Mucosa of rectum (tissue), 2 donors: Measurements from ENCODE around the gene IL1RL1.

Source experiments
- H3K27ac ChIP-seq, 2 donors: one replicate each; pipeline ENCODE4 v1.7.0; 2013; ENCODE audit warnings: inconsistent platforms in 2 of 2, low read depth in 2 of 2, low read length in 2 of 2
- H3K27me3 ChIP-seq, 2 donors: one replicate each; pipeline ENCODE4 v1.7.0; 2013; ENCODE audit warnings: low read length in 2 of 2; ENCODE audit not compliant: control insufficient read depth in 2 of 2, insufficient read depth in 2 of 2
- H3K36me3 ChIP-seq, 2 donors: one replicate each; pipeline ENCODE4 v1.7.0; 2013; ENCODE audit warnings: low read length in 2 of 2; ENCODE audit not compliant: control insufficient read depth in 2 of 2, insufficient read depth in 2 of 2
- H3K4me1 ChIP-seq, 2 donors: one replicate each; pipeline ENCODE4 v1.7.0; 2013; ENCODE audit warnings: low read length in 2 of 2, mild to moderate bottlenecking in 1 of 2; ENCODE audit not compliant: control insufficient read depth in 2 of 2, insufficient read depth in 2 of 2
- H3K4me3 ChIP-seq, 2 donors: one replicate each; pipeline ENCODE4 v1.7.0; 2013; ENCODE audit warnings: low read length in 2 of 2
- H3K9ac ChIP-seq, 2 donors: one replicate each; pipeline ENCODE4 v1.7.0; 2013; ENCODE audit warnings: low read length in 2 of 2, low read depth in 1 of 2, mild to moderate bottlenecking in 1 of 2
- H3K9me3 ChIP-seq, 2 donors: one replicate each; pipeline ENCODE4 v1.7.0; 2013; ENCODE audit warnings: low read length in 2 of 2; ENCODE audit not compliant: control insufficient read depth in 2 of 2
- donor health status: healthy.
- donor health status: Normal muscosa, but diverticular disease.

IL1RL1 gene

DNA sequence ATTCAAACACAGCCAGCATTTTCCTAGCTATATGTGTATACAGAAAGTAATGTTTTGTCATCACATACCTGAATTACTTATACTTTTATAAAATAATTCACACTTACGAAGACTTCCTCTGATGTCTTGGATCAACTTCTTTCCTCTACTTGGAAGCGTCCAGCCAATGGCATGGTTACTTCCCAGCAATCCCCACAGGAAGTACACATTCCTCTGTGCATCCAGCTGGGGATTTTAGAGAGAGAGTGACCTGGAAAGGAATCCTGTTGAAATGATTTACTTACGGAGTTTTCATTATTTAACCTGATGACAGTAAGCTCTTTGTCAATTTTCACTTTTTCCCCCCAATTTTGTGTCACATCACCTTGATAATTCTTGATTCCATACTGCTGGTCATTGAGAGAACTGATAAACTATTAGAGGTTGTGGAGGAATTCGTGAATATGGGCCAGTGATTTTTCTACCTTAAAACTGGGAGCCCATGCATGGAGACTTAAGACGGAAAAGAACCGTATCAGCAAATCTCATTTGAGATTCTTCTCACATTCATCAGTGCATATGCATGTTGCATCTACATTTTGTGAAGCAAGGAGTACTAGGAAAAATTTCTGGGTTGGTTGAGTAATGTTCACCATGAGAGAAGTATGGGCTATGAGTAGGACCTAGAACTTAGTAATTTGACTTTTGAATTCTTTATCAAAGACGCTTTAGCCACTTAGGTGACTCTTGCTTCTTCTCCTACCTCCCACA is 35.2 kb downstream of the IL1RL1 start:
- no peak overlapping the region for H3K27ac ChIP-seq
- H3K9ac ChIP-seq = no peak overlapping the region
- H3K4me1 ChIP-seq = no peaks in the 10 kb centered on the region
- H3K27me3 ChIP-seq = peaks cover 0 to 7% of the 10 kb centered on the region in 2 donors
- no peak overlapping the region for H3K4me3 ChIP-seq
- no peaks in the 10 kb centered on the region for H3K9me3 ChIP-seq
- no peaks in the 10 kb centered on the region for H3K36me3 ChIP-seq

DNA sequence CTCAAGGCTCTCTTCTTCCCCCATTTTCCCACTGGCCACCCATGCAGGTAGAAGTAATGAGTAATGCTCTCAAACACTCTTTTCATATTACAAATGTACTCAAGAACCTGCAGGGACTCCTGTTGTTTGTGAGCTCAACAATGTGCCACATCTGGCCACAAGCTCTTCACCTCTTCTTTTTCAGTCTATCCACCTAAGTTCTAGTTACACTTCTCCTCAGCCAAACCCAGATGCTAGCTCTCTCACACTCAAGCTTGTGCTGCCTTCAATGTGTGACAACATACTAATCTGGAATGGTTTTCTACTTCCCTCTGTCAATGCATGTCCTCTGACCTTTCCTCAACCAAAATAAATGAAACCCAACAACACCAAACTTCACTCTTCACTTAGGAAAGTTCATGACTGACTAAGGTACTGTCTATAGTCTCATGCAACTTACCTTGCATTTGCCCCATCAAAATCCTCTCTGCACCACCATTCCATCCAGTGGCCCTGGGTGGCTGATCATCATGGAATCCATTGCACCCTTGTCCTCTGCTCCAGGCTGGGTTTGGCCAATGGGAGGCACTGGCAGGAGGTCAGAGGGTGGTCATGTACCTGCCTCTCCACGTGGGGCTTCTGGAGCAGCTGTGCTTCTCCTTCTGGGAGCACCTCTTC is 38.9 kb downstream of the IL1RL1 start:
- Histone ChIP-seq H3K36me3 (no peaks in the 10 kb centered on the region), H3K9ac (no peak overlapping the region), H3K9me3 (no peaks in the 10 kb centered on the region), H3K4me1 (peaks cover 0 to under 1% of the 10 kb centered on the region in 2 donors), H3K27me3 (peaks cover 0 to 4% of the 10 kb centered on the region in 2 donors), H3K4me3 (no peak overlapping the region), H3K27ac (no peak overlapping the region)

DNA sequence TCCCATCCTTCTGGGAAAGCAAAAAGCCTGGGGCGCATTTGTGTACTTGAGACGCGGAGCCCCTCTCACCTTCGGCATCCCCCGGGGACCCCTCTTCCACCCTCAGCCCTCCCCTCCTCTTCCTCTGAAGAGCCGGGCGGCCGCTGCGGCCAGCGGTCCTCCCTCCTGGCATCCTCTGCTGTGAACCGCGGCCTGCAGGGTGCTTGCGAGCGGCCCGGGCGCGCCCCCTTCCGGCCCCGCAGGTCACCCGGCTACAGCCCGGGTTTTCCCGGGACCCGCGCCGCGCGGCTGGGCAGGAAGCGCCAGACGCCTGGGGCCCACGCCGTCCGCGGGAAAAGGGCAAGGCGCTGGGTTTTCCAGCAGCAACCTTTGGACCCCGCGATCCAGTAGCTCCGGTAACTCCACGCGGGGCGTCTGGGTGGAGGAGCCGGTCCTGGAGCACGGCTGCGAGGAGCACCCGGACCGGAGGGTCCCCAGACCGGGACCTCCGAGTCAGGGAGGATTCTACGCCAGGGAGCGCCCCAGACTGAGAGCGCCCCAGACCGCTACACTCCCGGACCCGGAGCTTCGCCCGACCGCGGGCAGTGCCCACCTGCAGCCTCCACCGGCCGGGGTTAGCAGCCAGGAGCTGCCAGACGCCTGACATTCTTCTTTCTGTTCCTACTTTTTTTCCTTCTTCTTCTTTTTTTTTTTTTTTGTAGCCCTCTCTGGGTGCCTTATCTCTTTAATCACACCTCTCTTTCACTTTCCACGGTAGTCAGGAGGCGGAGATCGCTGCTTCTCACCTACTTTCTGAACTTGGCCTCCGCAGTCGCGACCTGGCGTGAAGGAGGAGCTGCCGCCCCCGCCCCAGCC is 44.4 kb downstream of the IL1RL1 start, which contains the start of gene IL18R1:
Gene IL18R1 (plus strand): TSS at position 271 of the 855 bp plus-strand sequence. CDS start 6,865 bp downstream, outside the sequence.
- peak within 1 kb of the TSS; percentile 70 to 71 for H3K9ac ChIP-seq
- no peaks in the 10 kb centered on the region for H3K36me3 ChIP-seq
- H3K4me3 ChIP-seq = peak within 1 kb of the TSS; percentile 67 to 77
- H3K4me1 ChIP-seq = peaks cover 0 to 3% of the 10 kb centered on the region in 2 donors
- peaks cover 0 to 4% of the 10 kb centered on the region in 2 donors for H3K27me3 ChIP-seq
- peak within 1 kb of the TSS; percentile 4 to 76 for H3K27ac ChIP-seq
- no peaks in the 10 kb centered on the region for H3K9me3 ChIP-seq

- peaks cover 0 to 4% of the 10 kb centered on the region in 2 donors for H3K27me3 ChIP-seq
- no peaks in the 10 kb centered on the region for H3K9me3 ChIP-seq
- no peaks in the 10 kb centered on the region for H3K36me3 ChIP-seq
- H3K4me1 ChIP-seq = peaks cover 0 to 3% of the 10 kb centered on the region in 2 donors
- peak overlapping the region; percentile 70 to 71 for H3K9ac ChIP-seq
- peak overlapping the region in 1 of 2 donors; percentile 76 for H3K27ac ChIP-seq
- H3K4me3 ChIP-seq = peak overlapping the region; percentile 67 to 77
Observed at GRCh38 chr2:102356381-102356712, 45.0 kb downstream of the IL1RL1 start.

GRCh38 chr2:102356741-102357140 is 45.4 kb downstream of the IL1RL1 start:
- H3K4me1 ChIP-seq = peaks cover 0 to 3% of the 10 kb centered on the region in 2 donors
- H3K27me3 ChIP-seq = peaks cover 0 to 4% of the 10 kb centered on the region in 2 donors
- H3K4me3 ChIP-seq = peak overlapping the region in 1 of 2 donors; percentile 77
- no peaks in the 10 kb centered on the region for H3K9me3 ChIP-seq
- no peak overlapping the region for H3K27ac ChIP-seq
- H3K9ac ChIP-seq = peak overlapping the region in 1 of 2 donors; percentile 36
- H3K36me3 ChIP-seq = no peaks in the 10 kb centered on the region

GRCh38 chr2:102357937-102358336 is 46.6 kb downstream of the IL1RL1 start:
- Histone ChIP-seq H3K9ac (no peak overlapping the region), H3K4me3 (peak overlapping the region in 1 of 2 donors; percentile 16), H3K36me3 (no peaks in the 10 kb centered on the region), H3K27me3 (peaks cover 0 to 4% of the 10 kb centered on the region in 2 donors), H3K9me3 (no peaks in the 10 kb centered on the region), H3K27ac (no peak overlapping the region), H3K4me1 (peaks cover 0 to 3% of the 10 kb centered on the region in 2 donors)

DNA sequence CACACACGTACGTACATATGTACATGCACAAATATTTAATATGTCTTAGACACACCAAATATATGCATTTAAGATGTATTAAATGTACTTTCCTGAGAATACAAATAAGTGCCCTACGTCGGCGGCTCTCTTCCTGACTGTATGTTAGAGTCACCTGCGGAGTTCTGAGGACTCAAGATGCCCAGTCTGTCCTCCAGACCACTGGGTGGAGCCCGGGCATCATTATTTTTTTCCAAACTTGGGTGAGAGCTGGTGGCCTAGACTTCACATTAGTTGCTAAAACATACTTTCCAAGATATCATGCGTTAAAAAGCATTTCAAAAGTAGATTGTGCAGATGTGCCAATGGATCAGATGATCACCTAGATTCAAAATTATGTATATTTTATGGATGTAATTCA is 47.1 kb downstream of the IL1RL1 start:
- Histone ChIP-seq H3K4me3 (no peak overlapping the region), H3K27me3 (no peaks in the 10 kb centered on the region), H3K36me3 (no peaks in the 10 kb centered on the region), H3K4me1 (peaks cover 0 to 3% of the 10 kb centered on the region in 2 donors), H3K27ac (no peak overlapping the region), H3K9me3 (no peaks in the 10 kb centered on the region), H3K9ac (no peak overlapping the region)

DNA sequence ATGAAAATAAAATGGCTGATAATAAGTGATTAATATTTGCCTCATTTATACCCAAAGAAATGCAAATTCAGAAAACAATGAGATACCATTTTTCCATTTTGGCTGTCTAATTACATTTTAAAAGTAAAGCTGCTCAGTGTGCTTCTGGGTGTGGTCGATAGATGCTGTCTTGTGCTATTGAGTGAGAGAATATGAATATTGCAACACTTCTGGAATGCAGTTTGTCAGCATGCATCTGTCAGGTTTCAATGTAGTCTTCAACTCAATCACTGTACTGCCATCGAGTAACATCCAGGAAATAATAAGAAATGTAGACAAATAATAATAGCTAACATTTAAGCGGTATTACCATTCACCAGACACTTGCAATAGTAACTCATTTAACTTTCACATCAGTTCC is 48.2 kb downstream of the IL1RL1 start:
- no peak overlapping the region for H3K4me3 ChIP-seq

DNA sequence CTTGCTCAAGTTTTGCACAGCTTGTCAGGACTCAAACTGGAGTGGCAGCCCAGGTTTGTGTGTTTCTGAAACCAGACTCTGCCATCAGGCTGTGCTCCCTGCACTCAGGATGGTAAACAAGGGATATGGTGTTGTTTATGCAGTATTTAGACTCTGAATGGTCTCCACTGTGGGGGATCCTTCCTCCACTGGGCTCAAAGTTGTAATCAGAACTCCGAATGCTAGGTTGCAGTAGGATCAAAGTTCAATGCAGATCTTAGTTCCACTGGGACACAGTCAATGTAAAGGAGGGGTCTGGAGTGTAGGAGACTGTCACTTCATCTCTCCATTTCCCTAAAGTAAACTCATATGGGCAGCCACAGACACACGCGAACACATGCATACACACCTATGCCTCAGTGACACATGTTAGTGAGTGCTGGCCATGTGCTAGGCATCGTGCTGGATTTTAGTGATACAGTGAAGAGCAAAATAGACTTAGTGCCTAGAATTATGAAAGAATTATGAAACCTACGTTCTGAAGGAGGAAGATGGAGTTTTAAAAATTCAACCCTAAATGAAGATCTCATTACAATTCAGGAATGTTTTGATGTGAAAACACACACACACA is 50.4 kb downstream of the IL1RL1 start:
- H3K27ac ChIP-seq = no peak overlapping the region
- no peaks in the 10 kb centered on the region for H3K4me1 ChIP-seq
- H3K36me3 ChIP-seq = no peaks in the 10 kb centered on the region
- H3K9me3 ChIP-seq = peaks cover 0 to 6% of the 10 kb centered on the region in 2 donors
- no peaks in the 10 kb centered on the region for H3K27me3 ChIP-seq
- H3K4me3 ChIP-seq = no peak overlapping the region
- H3K9ac ChIP-seq = no peak overlapping the region

More for the DNA sequence above, 48.2 kb downstream of the IL1RL1 start:
- peaks cover 0 to 3% of the 10 kb centered on the region in 2 donors for H3K4me1 ChIP-seq
- H3K9me3 ChIP-seq = no peaks in the 10 kb centered on the region
- H3K27me3 ChIP-seq = no peaks in the 10 kb centered on the region
- no peak overlapping the region for H3K27ac ChIP-seq
- H3K9ac ChIP-seq = no peak overlapping the region
- no peaks in the 10 kb centered on the region for H3K36me3 ChIP-seq
